Neural cell (in vitro differentiated cells): ENCODE results near the gene CAPN12. TPM values are rescaled to one million over a fixed set of nuclear protein-coding genes. Genes with fewer than 3 reads are reported as not detected.
"Not testable (repeated sequence)": the region's sequence is repeated elsewhere in the genome, so short reads cannot be mapped to it uniquely, and the experiment has no call there.

ENCODE experiments used
- H2AFZ ChIP-seq: fragments of 200-600, 300-800 bp; sonication (generic), shearing (Covaris generic); 2 replicates; pipeline ENCODE4 v1.6.0; 2014; ENCODE audit warnings: low read depth, mild to moderate bottlenecking, antibody characterized with exemption, low read length, moderate library complexity
- H3F3A ChIP-seq: fragments of 200-600 bp; shearing (Covaris generic); 2 replicates; pipeline ENCODE4 v1.6.1; 2016; ENCODE audit warnings: mild to moderate bottlenecking, moderate library complexity, mixed read lengths, antibody characterized with exemption, low read length; ENCODE audit not compliant: insufficient read depth, poor library complexity, severe bottlenecking
- H3K27ac ChIP-seq: fragments of 200-600, 300-800 bp; sonication (generic), shearing (Covaris generic); 2 replicates; pipeline ENCODE4 v1.5.1; 2014; ENCODE audit warnings: mild to moderate bottlenecking, low read length, moderate library complexity
- H3K27me3 ChIP-seq: fragments of 300-800, 200-600 bp; sonication (generic), shearing (Covaris generic); 2 replicates; pipeline ENCODE4 v1.6.0; 2014; ENCODE audit warnings: mild to moderate bottlenecking, low read depth, low read length, moderate library complexity; ENCODE audit not compliant: insufficient read depth
- H3K36me3 ChIP-seq: fragments of 300-800, 200-600 bp; sonication (generic), shearing (Covaris generic); 2 replicates; pipeline ENCODE4 v1.5.1; 2014; ENCODE audit warnings: mild to moderate bottlenecking, antibody characterized with exemption, low read length, moderate library complexity; ENCODE audit not compliant: insufficient read depth
- H3K4me2 ChIP-seq: fragments of 300-800, 200-600 bp; sonication (generic), shearing (Covaris generic); 2 replicates; pipeline ENCODE4 v1.6.0; 2014; ENCODE audit warnings: mild to moderate bottlenecking, low read length
- H3K4me3 ChIP-seq: fragments of 300-800, 200-600 bp; sonication (generic), shearing (Covaris generic); 2 replicates; pipeline ENCODE4 v1.5.1; 2014; ENCODE audit warnings: mild to moderate bottlenecking, low read length, moderate library complexity
- H3K79me2 ChIP-seq: fragments of 200-600 bp; shearing (Covaris generic); replicated peaks from 2 replicates; pipeline ENCODE4 v1.6.0; 2014; ENCODE audit warnings: mild to moderate bottlenecking, low read length, moderate library complexity; ENCODE audit not compliant: insufficient read depth
- H3K9ac ChIP-seq: fragments of 300-800, 200-600 bp; sonication (generic), shearing (Covaris generic); 2 replicates; pipeline ENCODE4 v1.6.1; 2016; ENCODE audit warnings: mild to moderate bottlenecking, low read length, mixed read lengths
- H3K9me2 ChIP-seq: fragments of 200-600 bp; shearing (Covaris generic); 2 replicates; pipeline ENCODE4 v1.6.1; 2016; ENCODE audit warnings: mild to moderate bottlenecking, low read length, mixed read lengths; ENCODE audit not compliant: insufficient read depth
- H3K9me3 ChIP-seq: fragments of 200-600, 300-800 bp; sonication (generic), shearing (Covaris generic); 2 replicates; pipeline ENCODE4 v1.6.1; 2016; ENCODE audit warnings: mild to moderate bottlenecking, mixed run types, low read length, moderate library complexity, mixed read lengths
- H4K20me1 ChIP-seq: fragments of 200-600 bp; shearing (Covaris generic); 2 replicates; pipeline ENCODE4 v1.6.1; 2016; ENCODE audit warnings: mild to moderate bottlenecking, mixed run types; ENCODE audit not compliant: insufficient read depth
- EP300 ChIP-seq: fragments of 450-650 bp; conservative IDR thresholded peaks from 2 replicates; pipeline ENCODE4 v1.6.1; 2014; ENCODE audit warnings: antibody characterized with exemption, mild to moderate bottlenecking, moderate library complexity; ENCODE audit not compliant: poor library complexity, severe bottlenecking
- EZH2 ChIP-seq: fragments of 200-600, 300-800 bp; shearing (Covaris generic), sonication (generic); IDR thresholded peaks from 2 replicates; pipeline ENCODE4 v1.6.1; 2014; ENCODE audit warnings: antibody characterized with exemption, low read length, borderline replicate concordance, mild to moderate bottlenecking; ENCODE audit not compliant: insufficient read depth, poor library complexity, severe bottlenecking
- MXI1 ChIP-seq: fragments of 450-650 bp; conservative IDR thresholded peaks from 2 replicates; pipeline ENCODE4 v1.6.1; 2014; ENCODE audit warnings: antibody characterized with exemption, mild to moderate bottlenecking; ENCODE audit not compliant: poor library complexity, severe bottlenecking
- POLR2AphosphoS5 ChIP-seq: IDR thresholded peaks from 2 replicates; pipeline ENCODE4 v1.6.1; 2012
- RAD21 ChIP-seq: fragments of 450-650 bp; conservative IDR thresholded peaks from 2 replicates; pipeline ENCODE4 v1.6.1; 2014; ENCODE audit warnings: antibody characterized with exemption, mild to moderate bottlenecking, moderate library complexity
- SMC3 ChIP-seq: fragments of 450-650 bp; conservative IDR thresholded peaks from 2 replicates; pipeline ENCODE4 v1.6.1; 2014; ENCODE audit warnings: antibody characterized with exemption, mild to moderate bottlenecking, moderate library complexity; ENCODE audit not compliant: poor library complexity
- TAF1 ChIP-seq: IDR thresholded peaks from 2 replicates; pipeline ENCODE4 v1.6.1; 2012; ENCODE audit warnings: low read depth
- polyA plus RNA-seq: library from polyadenylated mRNA; depleted of rRNA; stranded (reverse); fragments of >200 nt; gene quantifications from 2 replicates; pipeline ENCODE4 v1.2.3, GENCODE V29; 2014
- TF ChIP-seq, protein P1 (sequence below): fragments of 450-650 bp; IDR thresholded peaks from 2 replicates; pipeline ENCODE4 v1.5.1; 2014; ENCODE audit warnings: antibody characterized with exemption, mild to moderate bottlenecking, moderate library complexity; ENCODE audit not compliant: poor library complexity, severe bottlenecking
- TF ChIP-seq, protein P2 (sequence below): IDR thresholded peaks from 2 replicates; pipeline ENCODE4 v1.6.1; 2012; ENCODE audit warnings: borderline replicate concordance

Gene CAPN12
- polyA plus RNA-seq, 1 donor from 2014 or later: not detected

DNA sequence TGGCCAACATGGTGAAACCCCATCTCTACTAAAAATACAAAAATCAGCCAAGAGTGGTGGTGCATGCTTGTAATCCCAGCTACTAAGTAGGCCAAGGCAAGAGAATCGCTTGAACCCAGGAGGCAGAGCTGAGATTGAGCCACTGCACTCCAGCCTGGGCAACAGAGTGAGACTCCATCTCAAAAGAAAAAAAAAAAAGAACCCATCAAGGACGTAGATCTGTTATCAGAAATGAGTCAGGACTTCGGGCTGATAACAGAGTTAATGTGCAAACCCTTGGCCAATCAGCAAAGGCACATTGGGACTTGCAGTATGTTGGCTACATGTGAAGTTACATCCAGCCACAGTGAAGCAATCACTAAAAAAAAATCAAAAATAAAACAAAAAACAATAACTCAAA is 40.0 kb upstream of the CAPN12 start (continued):
- TF ChIP-seq SMC3: no peak

DNA sequence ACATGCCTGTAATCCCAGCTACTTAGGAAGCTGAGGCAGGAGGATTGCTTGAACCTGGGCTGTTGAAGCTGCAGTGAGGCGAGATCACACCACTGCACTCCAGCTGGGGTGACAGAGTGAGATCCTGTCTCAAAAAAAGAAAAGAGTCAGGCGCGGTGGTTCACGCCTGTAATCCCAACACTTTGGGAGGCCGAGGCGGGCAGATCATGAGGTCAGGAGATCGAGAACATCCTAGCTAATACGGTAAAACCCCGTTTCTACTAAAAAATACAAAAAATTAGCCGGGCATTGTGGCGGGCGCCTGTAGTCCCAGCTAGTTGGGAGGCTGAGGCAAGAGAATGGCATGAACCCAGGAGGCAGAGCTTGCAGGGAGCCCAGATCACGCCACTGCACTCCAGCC is 37.9 kb upstream of the CAPN12 start:
- H3K4me2 ChIP-seq, H3F3A ChIP-seq, H3K9ac ChIP-seq, H3K27ac ChIP-seq, H3K79me2 ChIP-seq, H3K9me3 ChIP-seq, H4K20me1 ChIP-seq, H2AFZ ChIP-seq, H3K27me3 ChIP-seq, H3K4me3 ChIP-seq, H3K9me2 ChIP-seq, H3K36me3 ChIP-seq: not testable (repeated sequence)

DNA sequence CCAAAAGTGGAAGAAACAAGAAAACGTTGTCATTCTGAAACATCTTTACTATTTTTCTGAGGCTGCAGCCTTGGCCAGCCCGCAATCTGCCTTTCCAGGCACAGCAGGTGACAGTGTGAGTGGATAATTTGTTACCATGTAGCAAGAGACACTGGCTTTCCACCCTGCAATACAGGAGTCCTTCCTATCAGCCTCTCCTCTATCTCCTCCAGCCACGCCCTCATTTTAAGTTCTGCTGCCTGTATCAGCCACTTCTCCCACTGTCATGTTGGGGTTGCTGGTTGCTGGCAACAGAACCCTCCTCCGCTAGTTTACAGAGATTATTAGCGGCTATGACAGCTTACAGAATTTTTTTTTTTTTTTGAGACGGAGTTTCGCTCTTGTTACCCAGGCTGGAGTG is 36.8 kb upstream of the CAPN12 start:
- Histone ChIP-seq H3K9ac (no peak overlapping the region), H3K79me2 (no peaks in the 10 kb centered on the region), H3K4me2 (no peak overlapping the region), H3K9me3 (no peaks in the 10 kb centered on the region), H3K36me3 (no peaks in the 10 kb centered on the region), H3K27ac (no peak overlapping the region), H3K27me3 (no peaks in the 10 kb centered on the region), H2AFZ (no peak overlapping the region), H4K20me1 (no peaks in the 10 kb centered on the region), H3K4me3 (no peak overlapping the region), H3F3A (no peaks in the 10 kb centered on the region), H3K9me2 (no peaks in the 10 kb centered on the region)
- TF ChIP-seq POLR2AphosphoS5 (no peak), EZH2 (no peak), RAD21 (no peak), SMC3 (no peak), EP300 (no peak), MXI1 (no peak), TAF1 (no peak)
- TF ChIP-seq, protein P1, sequence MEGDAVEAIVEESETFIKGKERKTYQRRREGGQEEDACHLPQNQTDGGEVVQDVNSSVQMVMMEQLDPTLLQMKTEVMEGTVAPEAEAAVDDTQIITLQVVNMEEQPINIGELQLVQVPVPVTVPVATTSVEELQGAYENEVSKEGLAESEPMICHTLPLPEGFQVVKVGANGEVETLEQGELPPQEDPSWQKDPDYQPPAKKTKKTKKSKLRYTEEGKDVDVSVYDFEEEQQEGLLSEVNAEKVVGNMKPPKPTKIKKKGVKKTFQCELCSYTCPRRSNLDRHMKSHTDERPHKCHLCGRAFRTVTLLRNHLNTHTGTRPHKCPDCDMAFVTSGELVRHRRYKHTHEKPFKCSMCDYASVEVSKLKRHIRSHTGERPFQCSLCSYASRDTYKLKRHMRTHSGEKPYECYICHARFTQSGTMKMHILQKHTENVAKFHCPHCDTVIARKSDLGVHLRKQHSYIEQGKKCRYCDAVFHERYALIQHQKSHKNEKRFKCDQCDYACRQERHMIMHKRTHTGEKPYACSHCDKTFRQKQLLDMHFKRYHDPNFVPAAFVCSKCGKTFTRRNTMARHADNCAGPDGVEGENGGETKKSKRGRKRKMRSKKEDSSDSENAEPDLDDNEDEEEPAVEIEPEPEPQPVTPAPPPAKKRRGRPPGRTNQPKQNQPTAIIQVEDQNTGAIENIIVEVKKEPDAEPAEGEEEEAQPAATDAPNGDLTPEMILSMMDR: no peak
- TF ChIP-seq, protein P2, sequence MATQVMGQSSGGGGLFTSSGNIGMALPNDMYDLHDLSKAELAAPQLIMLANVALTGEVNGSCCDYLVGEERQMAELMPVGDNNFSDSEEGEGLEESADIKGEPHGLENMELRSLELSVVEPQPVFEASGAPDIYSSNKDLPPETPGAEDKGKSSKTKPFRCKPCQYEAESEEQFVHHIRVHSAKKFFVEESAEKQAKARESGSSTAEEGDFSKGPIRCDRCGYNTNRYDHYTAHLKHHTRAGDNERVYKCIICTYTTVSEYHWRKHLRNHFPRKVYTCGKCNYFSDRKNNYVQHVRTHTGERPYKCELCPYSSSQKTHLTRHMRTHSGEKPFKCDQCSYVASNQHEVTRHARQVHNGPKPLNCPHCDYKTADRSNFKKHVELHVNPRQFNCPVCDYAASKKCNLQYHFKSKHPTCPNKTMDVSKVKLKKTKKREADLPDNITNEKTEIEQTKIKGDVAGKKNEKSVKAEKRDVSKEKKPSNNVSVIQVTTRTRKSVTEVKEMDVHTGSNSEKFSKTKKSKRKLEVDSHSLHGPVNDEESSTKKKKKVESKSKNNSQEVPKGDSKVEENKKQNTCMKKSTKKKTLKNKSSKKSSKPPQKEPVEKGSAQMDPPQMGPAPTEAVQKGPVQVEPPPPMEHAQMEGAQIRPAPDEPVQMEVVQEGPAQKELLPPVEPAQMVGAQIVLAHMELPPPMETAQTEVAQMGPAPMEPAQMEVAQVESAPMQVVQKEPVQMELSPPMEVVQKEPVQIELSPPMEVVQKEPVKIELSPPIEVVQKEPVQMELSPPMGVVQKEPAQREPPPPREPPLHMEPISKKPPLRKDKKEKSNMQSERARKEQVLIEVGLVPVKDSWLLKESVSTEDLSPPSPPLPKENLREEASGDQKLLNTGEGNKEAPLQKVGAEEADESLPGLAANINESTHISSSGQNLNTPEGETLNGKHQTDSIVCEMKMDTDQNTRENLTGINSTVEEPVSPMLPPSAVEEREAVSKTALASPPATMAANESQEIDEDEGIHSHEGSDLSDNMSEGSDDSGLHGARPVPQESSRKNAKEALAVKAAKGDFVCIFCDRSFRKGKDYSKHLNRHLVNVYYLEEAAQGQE: no peak
